ENCODE measurements around the gene FXYD6.
"Not testable (repeated sequence)": the region's sequence is repeated elsewhere in the genome, so short reads cannot be mapped to it uniquely, and the experiment has no call there.

The FXYD6 gene

GRCh38 chr11:117876341-117877119 is at the start of gene FXYD6:
Gene FXYD6 (minus strand): TSS chr11:117876658. CDS start chr11:117842776, 33,882 bp downstream.
- DNase-seq = no peak

- DNase-seq = not testable (repeated sequence)
Observed at GRCh38 chr11:117926166-117926565, 49.7 kb upstream of the FXYD6 start.

- DNase-seq = no peak
Observed at GRCh38 chr11:117925198-117925925, 48.9 kb upstream of the FXYD6 start.

GRCh38 chr11:117924631-117925170 is 48.2 kb upstream of the FXYD6 start:
- no peak for DNase-seq

GRCh38 chr11:117923773-117924172 is 47.3 kb upstream of the FXYD6 start:
- DNase-seq = no peak

GRCh38 chr11:117923275-117923674 is 46.8 kb upstream of the FXYD6 start:
- no peak for DNase-seq

- DNase-seq = no peak
Observed at GRCh38 chr11:117921893-117922292, 45.4 kb upstream of the FXYD6 start.

- DNase-seq = no peak
Observed at GRCh38 chr11:117921456-117921855, 45.0 kb upstream of the FXYD6 start.

GRCh38 chr11:117919781-117920221 is 43.3 kb upstream of the FXYD6 start:
- DNase-seq = no peak

- DNase-seq = no peak
Observed at GRCh38 chr11:117919341-117919740, 42.9 kb upstream of the FXYD6 start.

- DNase-seq = no peak
Observed at GRCh38 chr11:117918366-117919255, 42.2 kb upstream of the FXYD6 start.

GRCh38 chr11:117917591-117918151 is 41.2 kb upstream of the FXYD6 start:
- no peak for DNase-seq

GRCh38 chr11:117916956-117917355 is 40.5 kb upstream of the FXYD6 start:
- DNase-seq = no peak

- no peak for DNase-seq
Observed at GRCh38 chr11:117915672-117916235, 39.3 kb upstream of the FXYD6 start.

- no peak for DNase-seq
Observed at GRCh38 chr11:117914991-117915618, 38.6 kb upstream of the FXYD6 start.

- no peak for DNase-seq
Observed at GRCh38 chr11:117914398-117914761, 37.9 kb upstream of the FXYD6 start.

GRCh38 chr11:117913736-117914397 is 37.4 kb upstream of the FXYD6 start:
- DNase-seq = no peak

- no peak for DNase-seq
Observed at GRCh38 chr11:117912497-117912896, 36.0 kb upstream of the FXYD6 start.

GRCh38 chr11:117911694-117912093 is 35.2 kb upstream of the FXYD6 start:
- DNase-seq = no peak

- no peak for DNase-seq
Observed at GRCh38 chr11:117910941-117911655, 34.6 kb upstream of the FXYD6 start.
